Spleen (tissue), 11 donors: ENCODE results near the gene MTX2. TPM values are rescaled to one million over a fixed set of nuclear protein-coding genes. Genes with fewer than 3 reads are reported as not detected.

Experiments
- DNase-seq: peaks from one replicate; pipeline ENCODE4 v3.0.0-alpha.2; 2020
- H3K27ac ChIP-seq, 8 donors: fragments of 200-600 bp; sonication (generic) in 7 of 8; 1 replicate in 4 of 8; 2 replicates in 4 of 8; pipeline versions ENCODE4 v1.5.0 to v1.8.0; 2016 to 2021; ENCODE audit warnings: inconsistent platforms in 4 of 8, mild to moderate bottlenecking in 4 of 8, moderate library complexity in 1 of 8
- H3K27me3 ChIP-seq, 7 donors: fragments of 200-600 bp; sonication (generic) in 6 of 7; replicated peaks in 1 of 7; 1 replicate in 4 of 7; 2 replicates in 3 of 7; pipeline versions ENCODE4 v1.5.0 to v1.8.0; 2016 to 2021; ENCODE audit warnings: inconsistent platforms in 3 of 7, mild to moderate bottlenecking in 1 of 7
- H3K36me3 ChIP-seq, 6 donors: fragments of 200-600 bp; sonication (generic) in 5 of 6; 1 replicate in 4 of 6; 2 replicates in 2 of 6; pipeline versions ENCODE4 v1.5.0 to v1.8.0; 2016 to 2021; ENCODE audit warnings: inconsistent platforms in 2 of 6
- H3K4me1 ChIP-seq, 6 donors: fragments of 200-600 bp; sonication (generic) in 5 of 6; 1 replicate in 3 of 6; 2 replicates in 3 of 6; pipeline versions ENCODE4 v1.5.0 to v1.8.0; 2016 to 2021; ENCODE audit warnings: inconsistent platforms in 3 of 6
- H3K4me3 ChIP-seq, 8 donors: fragments of 200-600 bp; sonication (generic) in 7 of 8; 1 replicate in 4 of 8; 2 replicates in 4 of 8; pipeline versions ENCODE4 v1.5.0 to v1.8.0; 2016 to 2021; ENCODE audit warnings: inconsistent platforms in 4 of 8, mild to moderate bottlenecking in 4 of 8, moderate library complexity in 2 of 8
- H3K9me3 ChIP-seq, 8 donors: fragments of 200-600 bp; sonication (generic) in 7 of 8; 1 replicate in 4 of 8; 2 replicates in 4 of 8; pipeline versions ENCODE4 v1.5.0 to v1.8.0; 2016 to 2021; ENCODE audit warnings: inconsistent platforms in 4 of 8
- POLR2A ChIP-seq, 3 donors: fragments of 450-650 bp; IDR thresholded peaks; one replicate each; pipeline ENCODE4 v1.5.1; 2017; ENCODE audit warnings: antibody characterized with exemption in 3 of 3, mild to moderate bottlenecking in 1 of 3
- POLR2AphosphoS5 ChIP-seq, 3 donors: sonication (generic); formaldehyde crosslinking; IDR thresholded peaks; one replicate each; pipeline ENCODE4 v1.5.1; 2017; ENCODE audit warnings: antibody characterized with exemption in 3 of 3
- WGBS, 5 donors: extraction: QIAGEN DNeasy Blood & Tissue Kit in 3 of 5; methylation state at CpG; one replicate each; pipeline versions ENCODE4 v1.1.5 to v1.1.7; 2013 to 2018; 5-methylcytosine and 5-hydroxymethylcytosine counted together
- intact Hi-C: fragments of 100-400 bp; cut with DNase I; formaldehyde crosslinking; loops from one replicate; pipeline ENCODE4 v1.15.0; 2023; ENCODE audit warnings: low total_unique reads
- polyA plus RNA-seq, 3 donors: library from polyadenylated mRNA; stranded (reverse); fragments of 200-250 nt; gene quantifications; one replicate each; pipeline ENCODE4 v1.2.1, GENCODE V29; 2013
- total RNA-seq, 7 donors: library from RNA; depleted of rRNA in 3 of 7; stranded (reverse); fragments of >200 nt in 3 of 7; fragmentation: NEBNext Ultra II Directional in 4 of 7; extraction: Animal tissue kit (Norgen Biotek cat#: 25700) in 4 of 7; gene quantifications; one replicate each; pipeline versions ENCODE4 v1.1.0 to v1.2.1, GENCODE V29; 2016 to 2021
- TF ChIP-seq, protein P1 (sequence below), 11 experiments: fragments of 200-600 bp in 7 of 11; fragments of 450-650 bp in 4 of 11; sonication (generic) in 4 of 11; IDR thresholded peaks in 8 of 11; conservative IDR thresholded peaks in 3 of 11; 1 replicate in 7 of 11; 2 replicates in 4 of 11; pipeline versions ENCODE4 v1.4.0 to v1.8.0; 2016 to 2021; ENCODE audit warnings: antibody characterized with exemption in 11 of 11, inconsistent platforms in 4 of 11, mild to moderate bottlenecking in 1 of 11
- donor health status: healthy with polysubstance abuse.
- donor health status: DM: no; HTN: no; CAD: no; lungs with moderate emphysema.
- donor health status: DM: no; HTN: no; CAD: no.
- donor health status: Bipolar disorder and iron deficiency.
- donor health status: healthy.
- donor health status: DM: no; HTN: no; CAD: no.
- donor health status: DM: yes; HTN: yes; CAD: no.

MTX2 gene
- total and polyA plus RNA-seq, 10 donors = 11.1 to 33.8 (median 19.6) TPM

DNA sequence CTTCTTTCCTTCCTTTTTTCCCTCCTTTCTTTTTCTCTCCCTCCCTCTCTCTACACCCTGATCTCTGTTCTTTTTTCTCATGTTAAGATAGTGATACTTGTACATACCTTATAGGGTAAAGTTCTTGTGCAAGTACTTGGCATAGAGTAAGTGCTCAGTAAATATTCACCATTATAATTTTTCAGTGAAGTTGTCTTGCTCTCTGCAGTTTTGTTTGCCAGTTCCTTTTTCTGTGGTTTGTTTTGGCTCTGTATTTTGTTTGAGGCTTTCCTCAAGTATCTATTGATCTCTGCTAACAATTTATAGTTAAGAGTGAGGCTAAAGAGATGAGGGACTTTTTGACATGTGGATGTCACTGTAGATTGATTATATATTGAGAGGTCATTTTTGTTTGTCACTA lies 48.0 kb downstream of the MTX2 start:
- Histone ChIP-seq H3K9me3 (no peaks in the 10 kb centered on the region), H3K4me3 (no peak overlapping the region), H3K27ac (no peak overlapping the region), H3K27me3 (no peaks in the 10 kb centered on the region), H3K36me3 (peaks cover 0 to 30% (median 0%) of the 10 kb centered on the region in 6 donors), H3K4me1 (no peaks in the 10 kb centered on the region)
- intact Hi-C loops = no loop called here
- DNase-seq = no peak
- TF ChIP-seq POLR2AphosphoS5 (IDR thresholded peaks at IDR 0.05) (no peak), POLR2A (IDR thresholded peaks at IDR 0.05) (no peak)
- TF ChIP-seq, protein P1, sequence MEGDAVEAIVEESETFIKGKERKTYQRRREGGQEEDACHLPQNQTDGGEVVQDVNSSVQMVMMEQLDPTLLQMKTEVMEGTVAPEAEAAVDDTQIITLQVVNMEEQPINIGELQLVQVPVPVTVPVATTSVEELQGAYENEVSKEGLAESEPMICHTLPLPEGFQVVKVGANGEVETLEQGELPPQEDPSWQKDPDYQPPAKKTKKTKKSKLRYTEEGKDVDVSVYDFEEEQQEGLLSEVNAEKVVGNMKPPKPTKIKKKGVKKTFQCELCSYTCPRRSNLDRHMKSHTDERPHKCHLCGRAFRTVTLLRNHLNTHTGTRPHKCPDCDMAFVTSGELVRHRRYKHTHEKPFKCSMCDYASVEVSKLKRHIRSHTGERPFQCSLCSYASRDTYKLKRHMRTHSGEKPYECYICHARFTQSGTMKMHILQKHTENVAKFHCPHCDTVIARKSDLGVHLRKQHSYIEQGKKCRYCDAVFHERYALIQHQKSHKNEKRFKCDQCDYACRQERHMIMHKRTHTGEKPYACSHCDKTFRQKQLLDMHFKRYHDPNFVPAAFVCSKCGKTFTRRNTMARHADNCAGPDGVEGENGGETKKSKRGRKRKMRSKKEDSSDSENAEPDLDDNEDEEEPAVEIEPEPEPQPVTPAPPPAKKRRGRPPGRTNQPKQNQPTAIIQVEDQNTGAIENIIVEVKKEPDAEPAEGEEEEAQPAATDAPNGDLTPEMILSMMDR (IDR thresholded peaks at IDR 0.05 in 8 of 11, conservative IDR thresholded peaks at IDR 0.05 in 3 of 11) = no peak

DNA sequence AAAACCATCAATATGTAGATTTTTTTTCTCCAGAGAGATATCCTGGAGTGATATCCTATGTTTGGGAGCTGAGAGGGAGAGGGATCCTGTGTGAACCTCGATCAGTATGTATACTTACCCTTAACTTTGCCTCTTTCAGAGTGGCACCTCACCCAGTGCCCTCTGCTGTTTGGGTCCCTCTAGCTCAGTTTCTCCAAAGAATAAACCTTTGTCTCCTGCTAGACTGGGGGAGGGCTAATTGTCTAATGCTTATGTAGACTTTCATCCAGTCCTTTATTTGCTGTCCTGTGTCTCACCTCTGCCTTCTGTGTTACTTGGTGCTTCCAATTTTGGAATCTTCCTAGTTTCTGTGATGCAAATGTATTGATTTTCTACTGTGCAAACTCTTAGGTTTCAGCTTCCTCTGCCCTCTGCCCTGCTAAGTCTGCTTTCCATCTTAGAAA lies 48.4 kb downstream of the MTX2 start:
- Histone ChIP-seq H3K4me1 (no peaks in the 10 kb centered on the region), H3K27me3 (no peaks in the 10 kb centered on the region), H3K36me3 (peaks cover 0 to 30% (median 0%) of the 10 kb centered on the region in 6 donors), H3K27ac (no peak overlapping the region), H3K4me3 (no peak overlapping the region), H3K9me3 (no peaks in the 10 kb centered on the region)
- 79 to 92% (median 89%) methylated on average over 1 of the region's 1 CpG for WGBS, 5 donors
- DNase-seq = no peak
- intact Hi-C loops = no loop called here
- TF ChIP-seq POLR2A (IDR thresholded peaks at IDR 0.05) (no peak), POLR2AphosphoS5 (IDR thresholded peaks at IDR 0.05) (no peak)
- TF ChIP-seq, protein P1 (IDR thresholded peaks at IDR 0.05 in 8 of 11, conservative IDR thresholded peaks at IDR 0.05 in 3 of 11) = no peak

DNA sequence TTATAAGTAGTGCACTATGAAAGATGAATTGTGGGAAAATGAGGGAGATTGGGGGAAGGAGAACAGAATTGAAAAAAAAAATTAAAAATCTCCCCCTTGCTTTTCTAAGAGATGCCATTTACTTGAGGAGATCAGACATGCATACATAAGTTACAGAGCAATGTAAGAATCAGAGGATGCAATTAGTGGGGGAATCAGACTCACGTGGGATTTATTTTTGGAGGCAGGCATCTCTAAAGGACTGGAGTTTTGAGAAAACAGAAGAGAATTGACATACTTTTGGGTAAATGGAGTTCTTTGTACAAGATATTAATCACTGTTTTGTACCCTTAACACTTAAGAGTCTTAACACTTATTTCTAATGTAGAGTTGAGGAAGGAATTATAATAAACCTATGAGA lies 52.7 kb downstream of the MTX2 start:
- TF ChIP-seq, protein P1 (IDR thresholded peaks at IDR 0.05 in 8 of 11, conservative IDR thresholded peaks at IDR 0.05 in 3 of 11) = no peak
- TF ChIP-seq POLR2AphosphoS5 (IDR thresholded peaks at IDR 0.05) (no peak), POLR2A (IDR thresholded peaks at IDR 0.05) (no peak)
- Histone ChIP-seq H3K4me1 (no peaks in the 10 kb centered on the region), H3K9me3 (no peaks in the 10 kb centered on the region), H3K4me3 (no peak overlapping the region), H3K36me3 (peaks cover 0 to 4% (median 0%) of the 10 kb centered on the region in 6 donors), H3K27ac (no peak overlapping the region), H3K27me3 (no peaks in the 10 kb centered on the region)
- intact Hi-C loops = no loop called here
- no peak for DNase-seq
- 85 to 95% (median 92%) methylated on average over 1 of the region's 1 CpG for WGBS, 5 donors

DNA sequence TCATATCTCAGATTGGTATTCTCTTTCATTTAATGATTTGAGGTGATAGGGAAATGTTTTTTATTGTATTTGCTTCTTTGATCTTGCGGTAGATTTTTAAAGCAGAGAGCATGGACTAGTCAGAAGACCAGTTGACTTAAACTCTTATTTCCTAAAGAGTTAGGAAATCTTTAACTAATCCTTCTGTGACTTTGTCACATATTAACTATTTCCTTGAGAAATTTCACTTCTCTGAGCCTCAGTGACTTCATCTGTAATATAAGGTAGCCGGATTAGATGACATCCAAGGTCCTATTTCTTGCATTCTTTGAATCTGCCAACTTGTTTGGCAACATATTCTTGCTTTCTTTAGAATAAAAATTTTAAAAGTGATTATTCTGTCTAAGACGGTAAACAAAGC lies 55.6 kb downstream of the MTX2 start:
- Histone ChIP-seq H3K36me3 (peaks cover 0 to 19% (median 7%) of the 10 kb centered on the region in 6 donors), H3K9me3 (no peaks in the 10 kb centered on the region), H3K4me3 (no peak overlapping the region), H3K4me1 (no peaks in the 10 kb centered on the region), H3K27ac (no peak overlapping the region), H3K27me3 (no peaks in the 10 kb centered on the region)
- DNase-seq = no peak
- intact Hi-C loops = no loop called here
- WGBS, 5 donors = 94 to 98% (median 98%) methylated on average over 3 of the region's 3 CpGs
- TF ChIP-seq, protein P1 (IDR thresholded peaks at IDR 0.05 in 8 of 11, conservative IDR thresholded peaks at IDR 0.05 in 3 of 11) = no peak
- TF ChIP-seq POLR2AphosphoS5 (IDR thresholded peaks at IDR 0.05) = no peak
